Measurements from ENCODE around the gene MAP1LC3B.

The MAP1LC3B gene

GRCh38 chr16:87368029-87368770 lies 23.9 kb upstream of the MAP1LC3B start:
- Histone ChIP-seq H2BK12ac (ENCODE audit: low read length in 2 of 2) (no peak overlapping the region), H3K23ac (ENCODE audit: low read length in 2 of 2) (no peak overlapping the region), H3K36me3 (ENCODE audit: control insufficient read depth in 1 of 2, insufficient read depth in 2 of 2, low read depth in 1 of 2, low read length in 2 of 2) (peaks cover 27 to 33% of the 10 kb centered on the region in 2 experiments), H3K4me1 (ENCODE audit: control insufficient read depth, insufficient read depth, low read depth, low read length) (peaks cover 15% of the 10 kb centered on the region), H3K14ac (ENCODE audit: low read length in 2 of 2) (no peak overlapping the region), H3K27ac (ENCODE audit: low read length, poor library complexity, severe bottlenecking) (no peak overlapping the region), H4K91ac (ENCODE audit: low read length) (no peak overlapping the region), H3K9me3 (ENCODE audit: control insufficient read depth, low read length) (no peaks in the 10 kb centered on the region), H3K4me2 (ENCODE audit: low read length, poor library complexity, severe bottlenecking) (no peak overlapping the region), H2BK15ac (ENCODE audit: low read depth, poor library complexity, severe bottlenecking) (no peak overlapping the region), H3K4ac (ENCODE audit: low read depth in 1 of 2, low read length in 2 of 2) (no peak overlapping the region), H2BK120ac (ENCODE audit: low read depth, low read length) (no peak overlapping the region), H4K8ac (ENCODE audit: low read length) (no peak overlapping the region), H3K18ac (ENCODE audit: low read depth in 1 of 2, low read length in 2 of 2) (no peak overlapping the region), H2AK5ac (ENCODE audit: low read length, severe bottlenecking) (no peak overlapping the region), H3K79me1 (replicated peaks; ENCODE audit: low read length, poor library complexity, severe bottlenecking) (peaks cover 65% of the 10 kb centered on the region), H2AFZ (ENCODE audit: low read depth, low read length) (no peak overlapping the region), H2BK5ac (ENCODE audit: low read depth, low read length, poor library complexity, severe bottlenecking) (no peak overlapping the region), H3K27me3 (ENCODE audit: control insufficient read depth in 1 of 2, insufficient read depth in 1 of 2, low read length in 2 of 2) (no peaks in the 10 kb centered on the region), H3K4me3 (ENCODE audit: insufficient read depth in 1 of 2, low read depth in 1 of 2, low read length in 2 of 2) (no peak overlapping the region), H3K9ac (ENCODE audit: low read length) (no peak overlapping the region)
- DNase-seq = no peak
- WGBS = 100% methylated on average over 2 of the region's 5 CpGs

DNA sequence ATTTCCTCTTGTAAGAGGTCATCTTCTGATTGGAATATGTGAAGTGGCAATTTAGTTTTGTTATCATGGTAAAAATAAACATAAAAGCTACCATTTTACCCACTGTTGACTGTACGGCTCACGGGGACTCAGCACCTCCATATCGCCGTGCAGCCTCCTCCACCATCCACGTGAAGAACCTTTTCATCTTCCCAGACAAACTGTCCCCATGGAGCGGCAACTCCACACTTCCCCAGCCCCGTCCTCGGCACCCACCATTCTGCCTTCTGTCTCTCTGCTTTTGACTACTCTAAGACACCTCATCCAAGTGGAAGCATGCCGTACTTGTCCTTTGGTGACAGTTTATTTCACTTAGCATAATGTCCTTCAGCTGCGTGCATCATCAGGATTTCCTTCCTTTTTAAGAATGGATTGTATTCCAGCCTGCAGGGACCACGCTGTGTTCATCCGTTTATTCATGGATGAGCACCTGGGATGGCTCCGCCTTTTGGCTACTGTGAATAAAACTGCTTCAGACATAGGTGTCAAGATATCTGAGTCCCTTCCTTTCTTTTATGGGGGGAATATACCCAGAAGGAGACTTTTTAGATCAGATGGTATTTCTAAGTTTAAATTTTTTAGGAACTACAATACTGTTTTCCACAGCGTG lies 22.9 kb upstream of the MAP1LC3B start:
- H3K9ac ChIP-seq (ENCODE audit: low read length) = no peak overlapping the region
- 95% methylated on average over 13 of the region's 14 CpGs for WGBS
- no peak overlapping the region for H2BK5ac ChIP-seq (ENCODE audit: low read depth, low read length, poor library complexity, severe bottlenecking)
- no peak overlapping the region for H2BK120ac ChIP-seq (ENCODE audit: low read depth, low read length)
- H2AK5ac ChIP-seq (ENCODE audit: low read length, severe bottlenecking) = no peak overlapping the region
- no peak overlapping the region for H4K91ac ChIP-seq (ENCODE audit: low read length)
- H3K79me1 ChIP-seq (replicated peaks; ENCODE audit: low read length, poor library complexity, severe bottlenecking) = peaks cover 64% of the 10 kb centered on the region
- no peak overlapping the region for H3K4me3 ChIP-seq (ENCODE audit: insufficient read depth in 1 of 2, low read depth in 1 of 2, low read length in 2 of 2)
- no peak overlapping the region for H2AFZ ChIP-seq (ENCODE audit: low read depth, low read length)
- peaks cover 25 to 30% of the 10 kb centered on the region in 2 experiments for H3K36me3 ChIP-seq (ENCODE audit: control insufficient read depth in 1 of 2, insufficient read depth in 2 of 2, low read depth in 1 of 2, low read length in 2 of 2)
- no peak overlapping the region for H2BK12ac ChIP-seq (ENCODE audit: low read length in 2 of 2)
- no peak overlapping the region for H3K18ac ChIP-seq (ENCODE audit: low read depth in 1 of 2, low read length in 2 of 2)
- no peak overlapping the region for H4K8ac ChIP-seq (ENCODE audit: low read length)
- no peak overlapping the region for H3K27ac ChIP-seq (ENCODE audit: low read length, poor library complexity, severe bottlenecking)
- H3K4me2 ChIP-seq (ENCODE audit: low read length, poor library complexity, severe bottlenecking) = no peak overlapping the region
- peaks cover 11% of the 10 kb centered on the region for H3K4me1 ChIP-seq (ENCODE audit: control insufficient read depth, insufficient read depth, low read depth, low read length)
- no peak overlapping the region for H3K23ac ChIP-seq (ENCODE audit: low read length in 2 of 2)
- H3K14ac ChIP-seq (ENCODE audit: low read length in 2 of 2) = no peak overlapping the region
- H3K9me3 ChIP-seq (ENCODE audit: control insufficient read depth, low read length) = no peaks in the 10 kb centered on the region
- no peak for DNase-seq
- no peaks in the 10 kb centered on the region for H3K27me3 ChIP-seq (ENCODE audit: control insufficient read depth in 1 of 2, insufficient read depth in 1 of 2, low read length in 2 of 2)
- H2BK15ac ChIP-seq (ENCODE audit: low read depth, poor library complexity, severe bottlenecking) = no peak overlapping the region
- no peak overlapping the region for H3K4ac ChIP-seq (ENCODE audit: low read depth in 1 of 2, low read length in 2 of 2)

GRCh38 chr16:87369796-87370719 lies 22.1 kb upstream of the MAP1LC3B start:
- H2AFZ ChIP-seq (ENCODE audit: low read depth, low read length) = no peak overlapping the region
- no peak overlapping the region for H2BK15ac ChIP-seq (ENCODE audit: low read depth, poor library complexity, severe bottlenecking)
- peaks cover 59% of the 10 kb centered on the region for H3K79me1 ChIP-seq (replicated peaks; ENCODE audit: low read length, poor library complexity, severe bottlenecking)
- no peak overlapping the region for H3K9ac ChIP-seq (ENCODE audit: low read length)
- peak overlapping the region in 1 of 2 experiments; percentile 34 for H3K18ac ChIP-seq (ENCODE audit: low read depth in 1 of 2, low read length in 2 of 2)
- no peak overlapping the region for H3K23ac ChIP-seq (ENCODE audit: low read length in 2 of 2)
- no peak overlapping the region for H4K8ac ChIP-seq (ENCODE audit: low read length)
- WGBS = 95% methylated on average over 14 of the region's 16 CpGs
- peaks cover 8% of the 10 kb centered on the region for H3K4me1 ChIP-seq (ENCODE audit: control insufficient read depth, insufficient read depth, low read depth, low read length)
- no peak overlapping the region for H3K27ac ChIP-seq (ENCODE audit: low read length, poor library complexity, severe bottlenecking)
- no peak for DNase-seq
- H3K4ac ChIP-seq (ENCODE audit: low read depth in 1 of 2, low read length in 2 of 2) = no peak overlapping the region
- no peaks in the 10 kb centered on the region for H3K9me3 ChIP-seq (ENCODE audit: control insufficient read depth, low read length)
- H3K36me3 ChIP-seq (ENCODE audit: control insufficient read depth in 1 of 2, insufficient read depth in 2 of 2, low read depth in 1 of 2, low read length in 2 of 2) = peaks cover 25 to 26% of the 10 kb centered on the region in 2 experiments
- no peak overlapping the region for H3K14ac ChIP-seq (ENCODE audit: low read length in 2 of 2)
- H2BK120ac ChIP-seq (ENCODE audit: low read depth, low read length) = no peak overlapping the region
- H3K27me3 ChIP-seq (ENCODE audit: control insufficient read depth in 1 of 2, insufficient read depth in 1 of 2, low read length in 2 of 2) = no peaks in the 10 kb centered on the region
- H2BK12ac ChIP-seq (ENCODE audit: low read length in 2 of 2) = no peak overlapping the region
- H3K4me2 ChIP-seq (ENCODE audit: low read length, poor library complexity, severe bottlenecking) = no peak overlapping the region
- H4K91ac ChIP-seq (ENCODE audit: low read length) = peak overlapping the region; percentile 62
- no peak overlapping the region for H2BK5ac ChIP-seq (ENCODE audit: low read depth, low read length, poor library complexity, severe bottlenecking)
- no peak overlapping the region for H3K4me3 ChIP-seq (ENCODE audit: insufficient read depth in 1 of 2, low read depth in 1 of 2, low read length in 2 of 2)
- no peak overlapping the region for H2AK5ac ChIP-seq (ENCODE audit: low read length, severe bottlenecking)
